HepG2 (cell line): Measurements from ENCODE around the gene TF. TPM values are rescaled to one million over a fixed set of nuclear protein-coding genes. Genes with fewer than 3 reads are reported as not detected.

Experiments used
- ARID3A ChIP-seq: IDR thresholded peaks from 2 replicates; pipeline ENCODE4 v1.6.1; 2012; ENCODE audit warnings: low read depth, low read length, improper control_type of control experiment
- GATAD1 ChIP-seq: IDR thresholded peaks from 2 replicates; pipeline ENCODE4 v1.6.1; 2016; ENCODE audit warnings: missing genetic modification reagents, missing compliant biosample characterization
- MAFF ChIP-seq: IDR thresholded peaks from 2 replicates; pipeline ENCODE4 v1.6.1; 2011; ENCODE audit warnings: low read depth, low read length, improper control_type of control experiment
- NRL ChIP-seq: sonication (generic); formaldehyde crosslinking; IDR thresholded peaks from 2 replicates; pipeline ENCODE4 v1.5.0; 2020; ENCODE audit warnings: missing genetic modification reagents, mild to moderate bottlenecking, moderate library complexity, borderline replicate concordance
- TBP ChIP-seq: sonication (generic); formaldehyde crosslinking; IDR thresholded peaks from 2 replicates; pipeline ENCODE4 v1.5.0; 2020; ENCODE audit warnings: missing genetic modification reagents
- THYN1 ChIP-seq: sonication (generic); formaldehyde crosslinking; IDR thresholded peaks from 2 replicates; pipeline ENCODE4 v1.8.1; 2023; ENCODE audit warnings: low read depth, mild to moderate bottlenecking, moderate library complexity, missing genetic modification reagents, borderline replicate concordance
- ZFP90 ChIP-seq: sonication (generic); formaldehyde crosslinking; IDR thresholded peaks from 2 replicates; pipeline ENCODE4 v1.8.0; 2022; ENCODE audit warnings: missing genetic modification reagents, mild to moderate bottlenecking, inconsistent platforms, borderline replicate concordance
- ZNF777 ChIP-seq: sonication (generic); formaldehyde crosslinking; IDR thresholded peaks from 2 replicates; pipeline ENCODE4 v1.4.0; 2020; ENCODE audit warnings: missing genetic modification reagents
- polyA plus RNA-seq, 8 experiments: library from polyadenylated mRNA; depleted of rRNA in 3 of 8; stranded (reverse) in 7 of 8; unstranded in 1 of 8; fragments of >200 nt; fragmentation: Illumina TruSeq in 4 of 8; extraction: Trizol in 4 of 8; gene quantifications; 2 replicates each; pipeline versions ENCODE4 v1.2.1 to v1.2.3, GENCODE V29; 2011 to 2016; ENCODE audit warnings: low read depth in 4 of 8, missing spikeins in 1 of 8, mixed read lengths in 1 of 8; ENCODE audit not compliant: insufficient read depth in 1 of 8
- total RNA-seq, 5 experiments: library from RNA; depleted of rRNA; stranded (reverse); fragments of >200 nt; fragmentation: Illumina TruSeq; extraction: Trizol; gene quantifications; 2 replicates each; pipeline ENCODE4 v1.2.3, GENCODE V29; 2016; ENCODE audit warnings: low read depth in 1 of 5
- TF ChIP-seq, protein P1 (sequence below): sonication (generic); formaldehyde crosslinking; IDR thresholded peaks from 2 replicates; pipeline ENCODE4 v1.5.0; 2020; ENCODE audit warnings: mild to moderate bottlenecking, missing genetic modification reagents, borderline replicate concordance
- TF ChIP-seq, protein P2 (sequence below): sonication (generic); formaldehyde crosslinking; IDR thresholded peaks from 2 replicates; pipeline ENCODE4 v1.4.0; 2020; ENCODE audit warnings: missing genetic modification reagents, borderline replicate concordance
- TF ChIP-seq, protein P3 (sequence below), 2 experiments: fragments of 450-650 bp in 1 of 2; sonication (generic) in 1 of 2; formaldehyde crosslinking; IDR thresholded peaks; 2 replicates each; pipeline versions ENCODE4 v1.5.0 to v1.8.0; 2020 to 2022; ENCODE audit warnings: mild to moderate bottlenecking in 1 of 2, missing genetic modification reagents in 1 of 2
- TF ChIP-seq, protein P4 (sequence below): sonication (generic); formaldehyde crosslinking; IDR thresholded peaks from 2 replicates; pipeline ENCODE4 v1.8.0; 2022; ENCODE audit warnings: mild to moderate bottlenecking, missing genetic modification reagents, moderate library complexity
- TF ChIP-seq, protein P5 (sequence below): sonication (generic); formaldehyde crosslinking; IDR thresholded peaks from 2 replicates; pipeline ENCODE4 v1.4.0; 2020; ENCODE audit warnings: missing genetic modification reagents, borderline replicate concordance
- TF ChIP-seq, protein P6 (sequence below): sonication (generic); formaldehyde crosslinking; conservative IDR thresholded peaks from 2 replicates; pipeline ENCODE4 v1.8.0; 2022; ENCODE audit warnings: low read depth, missing genetic modification reagents

Gene TF
- total and polyA plus RNA-seq, 2 of the 13 experiments (the other 11 are each of a cell fraction or from before 2014, with no cell fraction given): 10,074 to 11,821 TPM

DNA sequence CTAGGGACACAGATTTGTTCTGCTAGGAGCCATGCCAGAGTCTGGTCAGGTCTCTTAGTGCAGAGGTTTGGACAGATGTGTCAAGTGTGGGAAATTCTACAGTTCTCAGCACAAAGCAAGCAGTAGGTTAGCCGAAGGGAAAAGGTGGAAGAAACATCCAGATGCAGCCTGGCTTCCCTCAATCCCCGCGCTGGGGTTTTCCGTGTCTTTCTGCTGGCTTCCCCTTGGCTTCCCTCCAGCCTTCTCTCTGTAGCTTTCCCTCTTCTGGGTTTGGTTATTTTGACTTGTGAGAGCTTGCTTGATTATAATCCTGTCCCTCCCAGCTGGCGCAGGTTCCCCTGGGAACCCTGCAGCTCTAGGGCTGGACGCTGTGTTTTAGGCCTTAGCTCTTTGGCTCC is 4.1 kb downstream of the TF start (continued):
- TF ChIP-seq, protein P1, sequence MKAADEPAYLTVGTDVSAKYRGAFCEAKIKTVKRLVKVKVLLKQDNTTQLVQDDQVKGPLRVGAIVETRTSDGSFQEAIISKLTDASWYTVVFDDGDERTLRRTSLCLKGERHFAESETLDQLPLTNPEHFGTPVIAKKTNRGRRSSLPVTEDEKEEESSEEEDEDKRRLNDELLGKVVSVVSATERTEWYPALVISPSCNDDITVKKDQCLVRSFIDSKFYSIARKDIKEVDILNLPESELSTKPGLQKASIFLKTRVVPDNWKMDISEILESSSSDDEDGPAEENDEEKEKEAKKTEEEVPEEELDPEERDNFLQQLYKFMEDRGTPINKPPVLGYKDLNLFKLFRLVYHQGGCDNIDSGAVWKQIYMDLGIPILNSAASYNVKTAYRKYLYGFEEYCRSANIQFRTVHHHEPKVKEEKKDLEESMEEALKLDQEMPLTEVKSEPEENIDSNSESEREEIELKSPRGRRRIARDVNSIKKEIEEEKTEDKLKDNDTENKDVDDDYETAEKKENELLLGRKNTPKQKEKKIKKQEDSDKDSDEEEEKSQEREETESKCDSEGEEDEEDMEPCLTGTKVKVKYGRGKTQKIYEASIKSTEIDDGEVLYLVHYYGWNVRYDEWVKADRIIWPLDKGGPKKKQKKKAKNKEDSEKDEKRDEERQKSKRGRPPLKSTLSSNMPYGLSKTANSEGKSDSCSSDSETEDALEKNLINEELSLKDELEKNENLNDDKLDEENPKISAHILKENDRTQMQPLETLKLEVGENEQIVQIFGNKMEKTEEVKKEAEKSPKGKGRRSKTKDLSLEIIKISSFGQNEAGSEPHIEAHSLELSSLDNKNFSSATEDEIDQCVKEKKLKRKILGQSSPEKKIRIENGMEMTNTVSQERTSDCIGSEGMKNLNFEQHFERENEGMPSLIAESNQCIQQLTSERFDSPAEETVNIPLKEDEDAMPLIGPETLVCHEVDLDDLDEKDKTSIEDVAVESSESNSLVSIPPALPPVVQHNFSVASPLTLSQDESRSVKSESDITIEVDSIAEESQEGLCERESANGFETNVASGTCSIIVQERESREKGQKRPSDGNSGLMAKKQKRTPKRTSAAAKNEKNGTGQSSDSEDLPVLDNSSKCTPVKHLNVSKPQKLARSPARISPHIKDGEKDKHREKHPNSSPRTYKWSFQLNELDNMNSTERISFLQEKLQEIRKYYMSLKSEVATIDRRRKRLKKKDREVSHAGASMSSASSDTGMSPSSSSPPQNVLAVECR (CRISPR knock-in tag): peak; percentile 18; the same call in 1 of the 2 replicates
- TF ChIP-seq THYN1 (CRISPR knock-in tag): no peak
- TF ChIP-seq NRL (CRISPR knock-in tag): no peak
- TF ChIP-seq, protein P2, sequence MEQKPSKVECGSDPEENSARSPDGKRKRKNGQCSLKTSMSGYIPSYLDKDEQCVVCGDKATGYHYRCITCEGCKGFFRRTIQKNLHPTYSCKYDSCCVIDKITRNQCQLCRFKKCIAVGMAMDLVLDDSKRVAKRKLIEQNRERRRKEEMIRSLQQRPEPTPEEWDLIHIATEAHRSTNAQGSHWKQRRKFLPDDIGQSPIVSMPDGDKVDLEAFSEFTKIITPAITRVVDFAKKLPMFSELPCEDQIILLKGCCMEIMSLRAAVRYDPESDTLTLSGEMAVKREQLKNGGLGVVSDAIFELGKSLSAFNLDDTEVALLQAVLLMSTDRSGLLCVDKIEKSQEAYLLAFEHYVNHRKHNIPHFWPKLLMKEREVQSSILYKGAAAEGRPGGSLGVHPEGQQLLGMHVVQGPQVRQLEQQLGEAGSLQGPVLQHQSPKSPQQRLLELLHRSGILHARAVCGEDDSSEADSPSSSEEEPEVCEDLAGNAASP (CRISPR knock-in tag): no peak
- TF ChIP-seq, protein P3, sequence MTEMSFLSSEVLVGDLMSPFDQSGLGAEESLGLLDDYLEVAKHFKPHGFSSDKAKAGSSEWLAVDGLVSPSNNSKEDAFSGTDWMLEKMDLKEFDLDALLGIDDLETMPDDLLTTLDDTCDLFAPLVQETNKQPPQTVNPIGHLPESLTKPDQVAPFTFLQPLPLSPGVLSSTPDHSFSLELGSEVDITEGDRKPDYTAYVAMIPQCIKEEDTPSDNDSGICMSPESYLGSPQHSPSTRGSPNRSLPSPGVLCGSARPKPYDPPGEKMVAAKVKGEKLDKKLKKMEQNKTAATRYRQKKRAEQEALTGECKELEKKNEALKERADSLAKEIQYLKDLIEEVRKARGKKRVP (CRISPR knock-in tag; IDR thresholded peaks at IDR 0.05): no peak
- TF ChIP-seq ZNF777 (CRISPR knock-in tag): no peak
- no peak for TF ChIP-seq GATAD1
- no peak for TF ChIP-seq ZFP90 (CRISPR knock-in tag)
- TF ChIP-seq, protein P4, sequence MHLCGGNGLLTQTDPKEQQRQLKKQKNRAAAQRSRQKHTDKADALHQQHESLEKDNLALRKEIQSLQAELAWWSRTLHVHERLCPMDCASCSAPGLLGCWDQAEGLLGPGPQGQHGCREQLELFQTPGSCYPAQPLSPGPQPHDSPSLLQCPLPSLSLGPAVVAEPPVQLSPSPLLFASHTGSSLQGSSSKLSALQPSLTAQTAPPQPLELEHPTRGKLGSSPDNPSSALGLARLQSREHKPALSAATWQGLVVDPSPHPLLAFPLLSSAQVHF (CRISPR knock-in tag): no peak
- TF ChIP-seq, protein P5, sequence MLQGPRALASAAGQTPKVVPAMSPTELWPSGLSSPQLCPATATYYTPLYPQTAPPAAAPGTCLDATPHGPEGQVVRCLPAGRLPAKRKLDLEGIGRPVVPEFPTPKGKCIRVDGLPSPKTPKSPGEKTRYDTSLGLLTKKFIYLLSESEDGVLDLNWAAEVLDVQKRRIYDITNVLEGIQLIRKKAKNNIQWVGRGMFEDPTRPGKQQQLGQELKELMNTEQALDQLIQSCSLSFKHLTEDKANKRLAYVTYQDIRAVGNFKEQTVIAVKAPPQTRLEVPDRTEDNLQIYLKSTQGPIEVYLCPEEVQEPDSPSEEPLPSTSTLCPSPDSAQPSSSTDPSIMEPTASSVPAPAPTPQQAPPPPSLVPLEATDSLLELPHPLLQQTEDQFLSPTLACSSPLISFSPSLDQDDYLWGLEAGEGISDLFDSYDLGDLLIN (CRISPR knock-in tag): no peak
- no peak for TF ChIP-seq MAFF
- no peak for TF ChIP-seq TBP (CRISPR knock-in tag)
- TF ChIP-seq, protein P6, sequence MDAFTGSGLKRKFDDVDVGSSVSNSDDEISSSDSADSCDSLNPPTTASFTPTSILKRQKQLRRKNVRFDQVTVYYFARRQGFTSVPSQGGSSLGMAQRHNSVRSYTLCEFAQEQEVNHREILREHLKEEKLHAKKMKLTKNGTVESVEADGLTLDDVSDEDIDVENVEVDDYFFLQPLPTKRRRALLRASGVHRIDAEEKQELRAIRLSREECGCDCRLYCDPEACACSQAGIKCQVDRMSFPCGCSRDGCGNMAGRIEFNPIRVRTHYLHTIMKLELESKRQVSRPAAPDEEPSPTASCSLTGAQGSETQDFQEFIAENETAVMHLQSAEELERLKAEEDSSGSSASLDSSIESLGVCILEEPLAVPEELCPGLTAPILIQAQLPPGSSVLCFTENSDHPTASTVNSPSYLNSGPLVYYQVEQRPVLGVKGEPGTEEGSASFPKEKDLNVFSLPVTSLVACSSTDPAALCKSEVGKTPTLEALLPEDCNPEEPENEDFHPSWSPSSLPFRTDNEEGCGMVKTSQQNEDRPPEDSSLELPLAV (CRISPR knock-in tag): no peak
- no peak for TF ChIP-seq ARID3A
